Measurements from ENCODE around the gene SPP1.

SPP1 gene

DNA sequence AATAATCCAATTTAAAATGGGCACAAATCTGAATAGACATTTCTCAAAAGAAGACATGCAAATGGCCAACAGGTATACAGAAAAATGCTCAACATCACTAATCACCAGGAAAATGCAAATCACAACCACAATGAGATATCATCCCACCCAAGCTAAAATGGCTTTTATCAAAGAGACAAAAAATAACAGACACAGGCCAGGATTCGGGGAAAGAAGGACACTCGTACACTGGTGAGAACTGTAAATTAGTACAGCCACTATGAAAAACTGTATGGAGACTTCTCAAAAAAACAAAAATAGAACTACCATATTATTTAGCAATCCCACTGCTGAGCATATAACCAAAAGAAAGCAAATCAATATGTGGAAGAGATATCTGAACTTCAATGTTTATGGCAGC is 8.5 kb downstream of the SPP1 start (continued):
- TF ChIP-seq, protein P1, sequence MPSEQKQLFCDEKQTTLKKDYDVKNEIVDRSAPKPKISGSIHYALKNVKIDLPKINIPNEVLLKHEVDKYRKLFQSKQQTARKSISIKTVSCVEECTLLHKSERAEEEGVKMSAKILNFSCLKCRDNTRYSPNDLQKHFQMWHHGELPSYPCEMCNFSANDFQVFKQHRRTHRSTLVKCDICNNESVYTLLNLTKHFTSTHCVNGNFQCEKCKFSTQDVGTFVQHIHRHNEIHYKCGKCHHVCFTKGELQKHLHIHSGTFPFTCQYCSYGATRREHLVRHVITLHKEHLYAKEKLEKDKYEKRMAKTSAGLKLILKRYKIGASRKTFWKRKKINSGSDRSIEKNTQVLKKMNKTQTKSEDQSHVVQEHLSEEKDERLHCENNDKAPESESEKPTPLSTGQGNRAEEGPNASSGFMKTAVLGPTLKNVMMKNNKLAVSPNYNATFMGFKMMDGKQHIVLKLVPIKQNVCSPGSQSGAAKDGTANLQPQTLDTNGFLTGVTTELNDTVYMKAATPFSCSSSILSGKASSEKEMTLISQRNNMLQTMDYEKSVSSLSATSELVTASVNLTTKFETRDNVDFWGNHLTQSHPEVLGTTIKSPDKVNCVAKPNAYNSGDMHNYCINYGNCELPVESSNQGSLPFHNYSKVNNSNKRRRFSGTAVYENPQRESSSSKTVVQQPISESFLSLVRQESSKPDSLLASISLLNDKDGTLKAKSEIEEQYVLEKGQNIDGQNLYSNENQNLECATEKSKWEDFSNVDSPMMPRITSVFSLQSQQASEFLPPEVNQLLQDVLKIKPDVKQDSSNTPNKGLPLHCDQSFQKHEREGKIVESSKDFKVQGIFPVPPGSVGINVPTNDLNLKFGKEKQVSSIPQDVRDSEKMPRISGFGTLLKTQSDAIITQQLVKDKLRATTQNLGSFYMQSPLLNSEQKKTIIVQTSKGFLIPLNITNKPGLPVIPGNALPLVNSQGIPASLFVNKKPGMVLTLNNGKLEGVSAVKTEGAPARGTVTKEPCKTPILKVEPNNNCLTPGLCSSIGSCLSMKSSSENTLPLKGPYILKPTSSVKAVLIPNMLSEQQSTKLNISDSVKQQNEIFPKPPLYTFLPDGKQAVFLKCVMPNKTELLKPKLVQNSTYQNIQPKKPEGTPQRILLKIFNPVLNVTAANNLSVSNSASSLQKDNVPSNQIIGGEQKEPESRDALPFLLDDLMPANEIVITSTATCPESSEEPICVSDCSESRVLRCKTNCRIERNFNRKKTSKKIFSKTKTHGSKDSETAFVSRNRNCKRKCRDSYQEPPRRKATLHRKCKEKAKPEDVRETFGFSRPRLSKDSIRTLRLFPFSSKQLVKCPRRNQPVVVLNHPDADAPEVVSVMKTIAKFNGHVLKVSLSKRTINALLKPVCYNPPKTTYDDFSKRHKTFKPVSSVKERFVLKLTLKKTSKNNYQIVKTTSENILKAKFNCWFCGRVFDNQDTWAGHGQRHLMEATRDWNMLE (tag by site-specific recombination; conservative IDR thresholded peaks at IDR 0.05; ENCODE audit: low read depth): no peak
- TF ChIP-seq ZBTB1 (tag by site-specific recombination; IDR thresholded peaks at IDR 0.05) (no peak), YY1 (tag by site-specific recombination; IDR thresholded peaks at IDR 0.05) (no peak), ZNF211 (tag by site-specific recombination; IDR thresholded peaks at IDR 0.05; ENCODE audit: low read depth) (no peak), ZNF184 (tag by site-specific recombination; IDR thresholded peaks at IDR 0.05) (no peak), ZNF214 (tag by site-specific recombination; IDR thresholded peaks at IDR 0.05; ENCODE audit: borderline replicate concordance) (no peak)
- TF ChIP-seq, protein P2, sequence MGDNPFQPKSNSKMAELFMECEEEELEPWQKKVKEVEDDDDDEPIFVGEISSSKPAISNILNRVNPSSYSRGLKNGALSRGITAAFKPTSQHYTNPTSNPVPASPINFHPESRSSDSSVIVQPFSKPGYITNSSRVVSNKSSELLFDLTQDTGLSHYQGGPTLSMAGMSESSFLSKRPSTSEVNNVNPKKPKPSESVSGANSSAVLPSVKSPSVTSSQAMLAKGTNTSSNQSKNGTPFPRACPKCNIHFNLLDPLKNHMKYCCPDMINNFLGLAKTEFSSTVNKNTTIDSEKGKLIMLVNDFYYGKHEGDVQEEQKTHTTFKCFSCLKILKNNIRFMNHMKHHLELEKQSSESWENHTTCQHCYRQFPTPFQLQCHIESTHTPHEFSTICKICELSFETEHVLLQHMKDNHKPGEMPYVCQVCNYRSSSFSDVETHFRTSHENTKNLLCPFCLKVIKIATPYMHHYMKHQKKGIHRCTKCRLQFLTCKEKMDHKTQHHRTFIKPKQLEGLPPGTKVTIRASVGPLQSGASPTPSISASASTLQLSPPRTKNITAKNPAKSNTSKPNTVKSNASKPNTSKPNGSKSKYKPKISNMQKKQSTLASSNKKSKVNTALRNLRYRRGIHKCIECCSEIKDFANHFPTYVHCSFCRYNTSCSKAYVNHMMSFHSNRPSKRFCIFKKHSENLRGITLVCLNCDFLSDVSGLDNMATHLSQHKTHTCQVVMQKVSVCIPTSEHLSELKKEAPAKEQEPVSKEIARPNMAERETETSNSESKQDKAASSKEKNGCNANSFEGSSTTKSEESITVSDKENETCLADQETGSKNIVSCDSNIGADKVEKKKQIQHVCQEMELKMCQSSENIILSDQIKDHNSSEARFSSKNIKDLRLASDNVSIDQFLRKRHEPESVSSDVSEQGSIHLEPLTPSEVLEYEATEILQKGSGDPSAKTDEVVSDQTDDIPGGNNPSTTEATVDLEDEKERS (tag by site-specific recombination; IDR thresholded peaks at IDR 0.05): no peak

DNA sequence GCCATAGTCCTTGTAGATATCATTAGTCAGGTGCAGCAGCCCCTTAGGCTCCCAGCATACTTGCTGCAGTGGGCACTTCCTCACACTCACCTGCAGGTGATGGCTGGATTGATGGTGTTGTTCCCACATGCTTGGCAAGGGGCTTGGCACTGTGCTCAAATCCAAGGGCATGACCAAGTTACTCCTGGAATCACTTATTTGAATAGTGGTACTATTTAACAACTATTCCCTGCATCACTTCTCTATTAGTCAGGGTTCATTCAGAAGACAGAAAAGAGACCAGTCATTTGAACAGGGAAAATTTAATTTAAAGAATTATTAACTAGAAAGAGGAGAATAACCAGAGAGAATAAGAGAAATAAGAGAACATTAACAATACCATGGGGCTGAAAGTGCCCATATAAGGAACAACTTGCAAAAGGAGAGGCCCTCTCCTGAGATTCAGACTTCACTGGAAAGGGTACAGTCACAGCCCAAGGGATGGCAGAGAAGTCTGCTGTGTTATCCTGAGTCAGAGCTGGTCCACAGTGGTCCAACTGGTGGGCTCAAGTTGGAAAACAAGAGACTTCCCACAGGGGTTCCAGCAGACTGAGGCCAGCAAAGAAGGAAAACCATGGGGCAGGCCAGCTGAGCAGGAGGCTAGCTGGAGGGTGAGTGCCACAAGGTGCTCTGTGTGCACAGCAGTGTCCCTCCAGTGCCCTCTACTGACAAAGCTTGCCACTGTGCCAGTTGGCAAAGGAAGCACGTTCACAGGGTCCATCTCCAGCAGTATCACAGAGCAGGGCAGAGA is 9.8 kb downstream of the SPP1 start:
- ChIA-PET CTCF (interaction anchor here (0.7 to 2.4 kb wide), 8 partner anchors 8 to 226 kb away, joined by 3 to 21 read pairs (median 6); no protein-coding TSS in a partner anchor), POLR2A (no interaction called here)
- no peaks in the 10 kb centered on the region for H3K36me3 ChIP-seq (ENCODE audit: control insufficient read depth in 2 of 2, insufficient read depth in 1 of 2, low read length in 2 of 2)
- no peak overlapping the region for H3K4me3 ChIP-seq (ENCODE audit: low read depth, low read length)
- TF ChIP-seq ZNF391 (tag by site-specific recombination; IDR thresholded peaks at IDR 0.05; ENCODE audit: borderline replicate concordance, low read depth): no peak
- TF ChIP-seq ZBTB1 (tag by site-specific recombination; IDR thresholded peaks at IDR 0.05): no peak
- no peak for TF ChIP-seq BCL11A (tag by site-specific recombination; IDR thresholded peaks at IDR 0.05; ENCODE audit: low read depth)
- TF ChIP-seq, protein P3, sequence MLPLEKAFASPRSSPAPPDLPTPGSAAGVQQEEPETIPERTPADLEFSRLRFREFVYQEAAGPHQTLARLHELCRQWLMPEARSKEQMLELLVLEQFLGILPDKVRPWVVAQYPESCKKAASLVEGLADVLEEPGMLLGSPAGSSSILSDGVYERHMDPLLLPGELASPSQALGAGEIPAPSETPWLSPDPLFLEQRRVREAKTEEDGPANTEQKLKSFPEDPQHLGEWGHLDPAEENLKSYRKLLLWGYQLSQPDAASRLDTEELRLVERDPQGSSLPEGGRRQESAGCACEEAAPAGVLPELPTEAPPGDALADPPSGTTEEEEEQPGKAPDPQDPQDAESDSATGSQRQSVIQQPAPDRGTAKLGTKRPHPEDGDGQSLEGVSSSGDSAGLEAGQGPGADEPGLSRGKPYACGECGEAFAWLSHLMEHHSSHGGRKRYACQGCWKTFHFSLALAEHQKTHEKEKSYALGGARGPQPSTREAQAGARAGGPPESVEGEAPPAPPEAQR (tag by site-specific recombination; IDR thresholded peaks at IDR 0.05): no peak
- TF ChIP-seq ZBTB7A (tag by site-specific recombination; IDR thresholded peaks at IDR 0.05; ENCODE audit: low read depth): no peak
- TF ChIP-seq ZNF174 (tag by site-specific recombination; IDR thresholded peaks at IDR 0.05): no peak
- TF ChIP-seq, protein P4, sequence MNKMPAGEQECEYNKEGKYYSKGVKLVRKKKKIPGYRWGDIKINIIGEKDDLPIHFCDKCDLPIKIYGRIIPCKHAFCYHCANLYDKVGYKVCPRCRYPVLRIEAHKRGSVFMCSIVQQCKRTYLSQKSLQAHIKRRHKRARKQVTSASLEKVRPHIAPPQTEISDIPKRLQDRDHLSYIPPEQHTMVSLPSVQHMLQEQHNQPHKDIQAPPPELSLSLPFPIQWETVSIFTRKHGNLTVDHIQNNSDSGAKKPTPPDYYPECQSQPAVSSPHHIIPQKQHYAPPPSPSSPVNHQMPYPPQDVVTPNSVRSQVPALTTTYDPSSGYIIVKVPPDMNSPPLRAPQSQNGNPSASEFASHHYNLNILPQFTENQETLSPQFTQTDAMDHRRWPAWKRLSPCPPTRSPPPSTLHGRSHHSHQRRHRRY (tag by site-specific recombination; IDR thresholded peaks at IDR 0.05): no peak
- TF ChIP-seq ZNF654 (tag by site-specific recombination; IDR thresholded peaks at IDR 0.05; ENCODE audit: low read depth): peak; percentile 62
- no peak for TF ChIP-seq ZNF121 (tag by site-specific recombination; IDR thresholded peaks at IDR 0.05)
- TF ChIP-seq OSR2 (tag by site-specific recombination; IDR thresholded peaks at IDR 0.05): no peak
- no peak for TF ChIP-seq ZNF843 (tag by site-specific recombination; IDR thresholded peaks at IDR 0.05)
- TF ChIP-seq ZNF19 (tag by site-specific recombination; IDR thresholded peaks at IDR 0.05; ENCODE audit: low read depth): no peak
- no peak for TF ChIP-seq ZNF776 (tag by site-specific recombination; IDR thresholded peaks at IDR 0.05; ENCODE audit: borderline replicate concordance)
- TF ChIP-seq, protein P5, sequence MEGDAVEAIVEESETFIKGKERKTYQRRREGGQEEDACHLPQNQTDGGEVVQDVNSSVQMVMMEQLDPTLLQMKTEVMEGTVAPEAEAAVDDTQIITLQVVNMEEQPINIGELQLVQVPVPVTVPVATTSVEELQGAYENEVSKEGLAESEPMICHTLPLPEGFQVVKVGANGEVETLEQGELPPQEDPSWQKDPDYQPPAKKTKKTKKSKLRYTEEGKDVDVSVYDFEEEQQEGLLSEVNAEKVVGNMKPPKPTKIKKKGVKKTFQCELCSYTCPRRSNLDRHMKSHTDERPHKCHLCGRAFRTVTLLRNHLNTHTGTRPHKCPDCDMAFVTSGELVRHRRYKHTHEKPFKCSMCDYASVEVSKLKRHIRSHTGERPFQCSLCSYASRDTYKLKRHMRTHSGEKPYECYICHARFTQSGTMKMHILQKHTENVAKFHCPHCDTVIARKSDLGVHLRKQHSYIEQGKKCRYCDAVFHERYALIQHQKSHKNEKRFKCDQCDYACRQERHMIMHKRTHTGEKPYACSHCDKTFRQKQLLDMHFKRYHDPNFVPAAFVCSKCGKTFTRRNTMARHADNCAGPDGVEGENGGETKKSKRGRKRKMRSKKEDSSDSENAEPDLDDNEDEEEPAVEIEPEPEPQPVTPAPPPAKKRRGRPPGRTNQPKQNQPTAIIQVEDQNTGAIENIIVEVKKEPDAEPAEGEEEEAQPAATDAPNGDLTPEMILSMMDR (tag by site-specific recombination; IDR thresholded peaks at IDR 0.05): peak; percentile 74
- TF ChIP-seq WT1 (tag by site-specific recombination; IDR thresholded peaks at IDR 0.05): no peak
- no peak for TF ChIP-seq ZNF112 (tag by site-specific recombination; IDR thresholded peaks at IDR 0.05)
- no peak overlapping the region for H3K27ac ChIP-seq (ENCODE audit: extremely low read depth, low read depth, low read length)
- no peaks in the 10 kb centered on the region for H3K4me1 ChIP-seq (ENCODE audit: control insufficient read depth, insufficient read depth, low read length)
- H3K9me3 ChIP-seq (ENCODE audit: control insufficient read depth, insufficient read depth, low read depth, low read length): no peaks in the 10 kb centered on the region
